Stimulated activated CD4-positive, alpha-beta T cell treated with anti-CD3 and anti-CD28 coated beads, Interleukin-1b, Interleukin-23, amount 100 ng/mL, for 48 hours (primary cell): ENCODE measurements around the gene NUP107.

Experiments
- DNase-seq: peaks from one replicate; pipeline ENCODE4 v3.0.0-alpha.2; 2020

NUP107 gene

GRCh38 chr12:68776976-68777610 lies 90.3 kb downstream of the NUP107 start:
- DNase-seq: no peak

GRCh38 chr12:68779280-68779679 lies 92.5 kb downstream of the NUP107 start:
- DNase-seq: no peak

- no peak for DNase-seq
These were observed 94.0 kb downstream of the NUP107 start for GRCh38 chr12:68780731-68781130.

DNA sequence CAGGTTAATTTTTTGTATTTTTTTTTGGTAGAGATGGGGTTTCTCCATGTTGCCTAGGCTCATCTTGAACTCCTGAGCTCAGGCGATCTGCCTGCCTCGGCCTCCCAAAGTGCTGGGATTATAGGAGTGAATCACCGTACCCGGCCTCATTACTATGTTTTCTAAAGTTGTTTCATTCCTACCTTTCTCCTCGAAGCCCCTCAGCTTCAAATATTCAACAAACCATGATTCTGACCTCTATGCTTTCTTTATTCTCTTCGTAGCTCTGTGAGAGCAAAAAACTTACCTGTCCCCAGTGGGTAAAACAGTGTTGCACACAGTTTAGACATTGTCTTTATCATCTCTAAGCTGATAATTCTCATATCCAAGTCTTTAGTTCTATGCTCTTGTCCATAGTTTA lies 95.0 kb downstream of the NUP107 start:
- no peak for DNase-seq

DNA sequence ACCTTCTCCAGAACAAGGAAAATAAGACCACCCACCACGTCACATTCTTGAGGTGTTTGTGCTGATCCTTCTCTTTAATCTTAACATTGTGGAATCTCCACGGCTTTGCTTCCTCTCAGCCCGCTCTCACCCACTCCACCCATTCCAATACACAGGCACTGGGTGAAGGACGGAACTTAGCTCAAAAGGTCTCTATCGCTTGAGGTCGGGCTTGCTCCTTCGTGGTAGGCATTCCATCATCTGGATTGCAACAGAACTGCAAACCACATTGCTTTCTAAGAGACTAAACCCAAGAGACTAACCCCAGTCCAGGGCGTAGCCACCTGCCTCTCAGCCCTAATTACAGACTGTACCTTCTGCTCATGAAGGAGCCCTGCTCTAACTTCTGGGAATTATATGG lies 97.2 kb downstream of the NUP107 start:
- DNase-seq: no peak

DNA sequence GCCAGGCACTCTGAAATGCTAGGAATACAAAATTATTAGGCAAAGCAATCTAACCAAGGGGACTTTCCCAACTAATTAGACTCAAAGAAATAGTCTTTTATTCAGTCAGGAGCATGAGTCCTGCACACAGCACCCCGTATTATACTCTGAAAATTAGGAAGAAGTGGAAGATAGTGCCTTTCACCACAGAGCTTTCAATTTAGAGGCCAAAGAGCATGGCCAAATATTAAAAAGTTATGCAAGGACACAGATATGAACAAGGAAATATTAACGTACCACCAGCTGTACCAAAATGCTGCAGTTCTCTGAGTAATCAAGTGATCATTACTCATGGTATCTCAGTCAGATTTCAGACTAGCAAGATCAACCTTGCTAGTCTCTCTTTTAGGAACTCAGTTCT lies 98.6 kb downstream of the NUP107 start:
- no peak for DNase-seq

- DNase-seq: no peak
These were observed 99.0 kb downstream of the NUP107 start for GRCh38 chr12:68785823-68786222.

- no peak for DNase-seq
These were observed 100.2 kb downstream of the NUP107 start for GRCh38 chr12:68786929-68787328.

- no peak for DNase-seq
These were observed 101.9 kb downstream of the NUP107 start for GRCh38 chr12:68788554-68789143.

DNA sequence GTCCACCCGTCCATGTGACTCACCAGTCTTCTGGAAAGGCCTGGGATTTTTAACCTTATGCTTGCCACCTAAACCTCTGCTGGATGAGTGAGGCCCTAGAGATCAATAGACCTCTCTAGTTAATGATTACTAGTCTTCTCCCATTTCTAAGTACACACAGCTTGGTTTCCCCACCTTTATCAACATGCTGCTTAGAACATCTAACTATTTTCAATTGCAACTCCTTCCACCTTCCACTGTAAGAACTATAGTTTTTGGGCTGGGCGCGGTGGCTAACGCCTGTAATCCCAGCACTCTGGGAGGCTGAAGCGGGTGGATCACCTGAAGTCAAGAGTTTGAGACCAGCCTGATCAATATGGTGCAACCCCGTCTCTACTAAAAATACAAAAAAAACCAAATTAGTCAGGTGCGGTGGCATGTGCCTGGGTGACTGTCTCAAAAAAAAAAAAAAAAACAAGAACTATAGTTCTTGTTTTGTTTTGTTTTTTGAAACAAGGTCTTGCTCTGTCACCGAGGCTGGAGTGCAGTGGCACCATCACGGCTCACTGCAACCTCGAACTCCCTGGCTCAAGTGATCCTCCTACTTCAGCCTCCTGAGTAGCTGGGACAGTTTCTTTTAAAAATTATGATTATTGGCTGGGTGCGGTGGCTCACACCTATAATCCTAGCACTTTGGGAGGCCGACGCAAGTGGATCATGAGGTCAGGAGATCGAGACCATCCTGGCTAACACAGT lies 102.5 kb downstream of the NUP107 start:
- no peak for DNase-seq

DNA sequence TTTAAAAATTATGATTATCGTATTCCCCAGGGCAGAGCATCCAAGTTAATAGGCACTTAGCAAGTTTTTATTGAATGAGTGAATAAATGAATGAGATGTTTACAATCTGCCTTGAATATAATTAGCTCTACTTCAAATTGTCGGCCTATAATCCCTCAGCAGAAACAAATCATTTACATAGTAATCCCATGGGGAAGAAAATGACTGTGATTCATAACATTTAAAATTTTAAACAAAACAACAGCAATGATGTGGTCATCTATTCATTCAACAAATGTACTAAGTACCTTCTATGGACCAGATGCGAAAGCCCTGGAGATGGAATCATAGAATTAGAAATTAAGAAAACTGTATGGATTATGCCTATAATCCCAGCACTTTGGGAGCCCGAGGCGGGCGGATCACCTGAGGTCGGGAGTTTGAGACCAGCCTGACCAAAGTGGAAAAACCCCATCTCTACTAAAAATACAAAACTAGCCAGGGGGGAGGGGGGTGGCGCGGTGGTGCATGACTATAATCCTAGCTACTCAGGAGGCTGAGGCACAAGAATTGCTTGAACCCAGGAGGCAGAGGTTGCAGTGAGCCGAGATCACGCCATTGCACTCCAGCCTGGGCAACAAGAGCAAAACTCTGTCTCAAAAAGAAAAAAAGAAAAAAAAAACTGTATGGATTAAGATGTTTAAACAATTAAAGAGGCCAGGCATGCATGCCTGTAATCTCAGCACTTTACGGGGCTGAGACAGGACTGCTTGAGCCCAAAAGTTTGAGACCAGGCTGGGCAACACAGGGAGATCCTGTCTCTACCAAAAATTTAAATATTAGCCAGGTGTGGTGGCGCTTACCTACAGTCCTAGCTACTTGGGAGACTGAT lies 103.5 kb downstream of the NUP107 start:
- DNase-seq: no peak

- DNase-seq: no peak
These were observed 104.1 kb downstream of the NUP107 start for GRCh38 chr12:68790952-68791234.

GRCh38 chr12:68791897-68792481 lies 105.2 kb downstream of the NUP107 start:
- DNase-seq: no peak

DNA sequence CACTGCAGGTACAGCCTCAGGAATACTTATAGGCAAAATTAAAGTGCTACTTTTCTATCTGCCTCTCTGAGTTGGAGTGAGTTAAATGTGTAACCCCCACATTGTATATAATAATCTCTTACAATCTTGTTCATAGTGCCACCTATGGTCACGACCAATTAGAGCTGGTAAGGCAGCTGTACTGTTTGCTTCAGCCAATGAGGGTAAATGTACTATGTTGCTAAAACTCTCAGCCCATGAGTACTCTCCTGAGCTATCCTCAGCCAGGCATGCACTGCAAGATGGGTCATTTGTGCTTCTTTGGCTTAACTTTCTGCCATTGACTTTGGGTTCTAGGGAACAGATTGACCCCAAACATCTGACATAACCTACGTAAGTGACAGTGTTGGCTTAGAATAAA lies 106.2 kb downstream of the NUP107 start:
- DNase-seq: peak; percentile 24

DNA sequence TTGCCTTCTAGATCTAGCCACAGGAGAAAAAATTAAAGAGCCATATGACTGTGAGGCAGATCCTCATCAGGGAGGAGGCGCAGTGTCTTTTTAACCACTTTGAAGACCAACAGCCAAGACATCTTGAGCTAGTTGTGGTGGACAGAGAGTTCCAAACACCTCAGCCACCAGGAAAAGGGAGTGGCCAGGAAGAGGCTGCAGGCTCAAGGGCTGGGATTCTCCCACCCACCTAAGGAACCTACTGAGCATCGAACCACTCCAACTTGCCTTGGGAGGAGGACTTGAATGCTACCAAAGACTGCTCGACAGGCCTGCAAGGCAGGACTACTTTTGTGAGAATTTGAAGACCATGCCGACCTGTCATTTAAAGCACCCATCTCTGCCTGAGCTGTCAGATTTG lies 106.7 kb downstream of the NUP107 start:
- DNase-seq: no peak

DNA sequence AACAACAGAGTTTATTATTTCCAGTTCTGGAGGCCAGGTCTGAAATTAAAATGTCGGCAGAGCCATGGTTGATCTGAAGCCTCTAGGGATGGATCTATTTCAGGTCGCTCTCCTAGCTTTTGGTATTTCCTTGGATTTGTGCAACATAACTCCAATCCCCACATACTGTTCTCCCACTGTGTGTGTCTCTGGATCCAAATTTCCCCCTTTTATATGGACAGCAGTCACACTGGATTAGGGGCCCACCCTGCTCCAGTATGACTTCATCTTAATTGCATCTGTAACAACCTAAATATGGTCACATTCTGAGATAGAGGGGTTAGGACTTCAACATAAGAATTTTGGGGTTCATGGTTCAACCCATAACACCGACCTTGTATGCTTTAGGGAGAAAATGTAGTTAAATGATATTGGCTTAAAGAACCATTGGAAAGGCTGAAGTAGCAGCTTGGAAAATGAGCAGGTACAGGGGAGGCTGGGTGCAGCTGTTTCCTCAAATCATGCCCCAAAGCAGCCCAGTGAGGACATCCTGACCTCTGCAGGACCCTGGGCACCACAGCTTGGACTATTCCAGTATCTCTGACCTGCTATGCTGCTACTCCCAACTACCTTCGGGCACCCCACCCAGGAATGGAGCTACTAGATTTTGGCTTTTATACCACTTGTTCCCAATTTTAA lies 107.3 kb downstream of the NUP107 start:
- DNase-seq: no peak

GRCh38 chr12:68794653-68795251 lies 108.0 kb downstream of the NUP107 start:
- DNase-seq: no peak
